Peyer's patch (tissue), 4 donors: ENCODE results near the gene NDRG4. TPM values are rescaled to one million over a fixed set of nuclear protein-coding genes. Genes with fewer than 3 reads are reported as not detected.

ENCODE experiments used
- DNase-seq, 3 donors: peaks; one replicate each; pipeline ENCODE4 v3.0.0-alpha.2; 2017 to 2019
- H3K27ac ChIP-seq, 4 donors: fragments of 200-600 bp; sonication (generic); one replicate each; pipeline ENCODE4 v1.5.1; 2016 to 2019
- H3K27me3 ChIP-seq, 2 donors: fragments of 200-600 bp; sonication (generic); one replicate each; pipeline ENCODE4 v1.5.1; 2019
- H3K36me3 ChIP-seq, 3 donors: fragments of 200-600 bp; sonication (generic); one replicate each; pipeline ENCODE4 v1.5.1; 2016 to 2019
- H3K4me1 ChIP-seq, 4 donors: fragments of 200-600 bp; sonication (generic); one replicate each; pipeline ENCODE4 v1.5.1; 2016 to 2019
- H3K4me3 ChIP-seq, 4 donors: fragments of 200-600 bp; sonication (generic); 1 replicate in 3 of 4; 2 replicates in 1 of 4; pipeline ENCODE4 v1.5.1; 2016 to 2019; ENCODE audit warnings: mild to moderate bottlenecking in 1 of 4
- H3K9me3 ChIP-seq, 4 donors: fragments of 200-600 bp; sonication (generic); one replicate each; pipeline ENCODE4 v1.5.1; 2016 to 2019; ENCODE audit warnings: mild to moderate bottlenecking in 1 of 4
- CTCF ChIP-seq, 6 experiments: fragments of 450-650 bp in 4 of 6; fragments of 200-600 bp in 2 of 6; sonication (generic) in 1 of 6; IDR thresholded peaks; one replicate each; pipeline ENCODE4 v1.5.1; 2017 to 2019; ENCODE audit warnings: antibody characterized with exemption in 6 of 6, mild to moderate bottlenecking in 3 of 6, moderate library complexity in 1 of 6
- POLR2A ChIP-seq, 2 donors: fragments of 450-650 bp; IDR thresholded peaks; one replicate each; pipeline ENCODE4 v1.5.1; 2017; ENCODE audit warnings: antibody characterized with exemption in 2 of 2, mild to moderate bottlenecking in 2 of 2, moderate library complexity in 2 of 2
- total RNA-seq, 4 donors: library from RNA; depleted of rRNA; stranded (reverse); fragments of >200 nt; gene quantifications; one replicate each; pipeline ENCODE4 v1.1.0, GENCODE V29; 2016

Gene NDRG4
- total RNA-seq, 4 donors from 2014 or later = 2.1 to 7.1 (median 4.9) TPM; not detected in 1

- H3K27ac ChIP-seq = no peak overlapping the region
- no peak for DNase-seq
- no peaks in the 10 kb centered on the region for H3K27me3 ChIP-seq
- H3K9me3 ChIP-seq = no peaks in the 10 kb centered on the region
- no peak overlapping the region for H3K4me3 ChIP-seq
- H3K4me1 ChIP-seq = no peaks in the 10 kb centered on the region
- no peak for TF ChIP-seq POLR2A (IDR thresholded peaks at IDR 0.05)
- no peak for TF ChIP-seq CTCF (IDR thresholded peaks at IDR 0.05)
- no peaks in the 10 kb centered on the region for H3K36me3 ChIP-seq
These were observed 27.1 kb upstream of the NDRG4 start for GRCh38 chr16:58472827-58473226.

- Histone ChIP-seq H3K27me3 (no peaks in the 10 kb centered on the region), H3K4me1 (no peaks in the 10 kb centered on the region), H3K27ac (no peak overlapping the region), H3K36me3 (no peaks in the 10 kb centered on the region), H3K4me3 (no peak overlapping the region), H3K9me3 (no peaks in the 10 kb centered on the region)
- no peak for DNase-seq
- TF ChIP-seq POLR2A (IDR thresholded peaks at IDR 0.05) (no peak), CTCF (IDR thresholded peaks at IDR 0.05) (no peak)
These were observed 25.6 kb upstream of the NDRG4 start for GRCh38 chr16:58474296-58474695.

GRCh38 chr16:58475091-58475619 is 24.8 kb upstream of the NDRG4 start:
- Histone ChIP-seq H3K36me3 (no peaks in the 10 kb centered on the region), H3K27me3 (no peaks in the 10 kb centered on the region), H3K4me1 (no peaks in the 10 kb centered on the region), H3K9me3 (no peaks in the 10 kb centered on the region), H3K4me3 (no peak overlapping the region), H3K27ac (no peak overlapping the region)
- DNase-seq = no peak
- TF ChIP-seq POLR2A (IDR thresholded peaks at IDR 0.05) (no peak), CTCF (IDR thresholded peaks at IDR 0.05) (no peak)

- Histone ChIP-seq H3K36me3 (no peaks in the 10 kb centered on the region), H3K4me1 (no peaks in the 10 kb centered on the region), H3K27me3 (no peaks in the 10 kb centered on the region), H3K9me3 (no peaks in the 10 kb centered on the region), H3K4me3 (no peak overlapping the region), H3K27ac (no peak overlapping the region)
- no peak for DNase-seq
- no peak for TF ChIP-seq POLR2A (IDR thresholded peaks at IDR 0.05)
- no peak for TF ChIP-seq CTCF (IDR thresholded peaks at IDR 0.05)
These were observed 23.2 kb upstream of the NDRG4 start for GRCh38 chr16:58476791-58477190.

- no peak for TF ChIP-seq POLR2A (IDR thresholded peaks at IDR 0.05)
- no peak for TF ChIP-seq CTCF (IDR thresholded peaks at IDR 0.05)
- Histone ChIP-seq H3K9me3 (no peaks in the 10 kb centered on the region), H3K4me3 (no peak overlapping the region), H3K4me1 (no peaks in the 10 kb centered on the region), H3K36me3 (no peaks in the 10 kb centered on the region), H3K27ac (no peak overlapping the region), H3K27me3 (no peaks in the 10 kb centered on the region)
- no peak for DNase-seq
These were observed 21.5 kb upstream of the NDRG4 start for GRCh38 chr16:58478427-58478826.
